ENCODE data around the gene BFSP2.
A peak's percentile ranks its signal among the peaks of the same experiment; 100 is the strongest.

The BFSP2 gene

GRCh38 chr3:133383175-133383574, 16.7 kb upstream of the BFSP2 start:
- no peak for DNase-seq (ENCODE audit: low read depth)

GRCh38 chr3:133383741-133384140, 16.1 kb upstream of the BFSP2 start:
- DNase-seq (ENCODE audit: low read depth) = no peak

- DNase-seq (ENCODE audit: low read depth) = no peak
Measured at GRCh38 chr3:133384331-133385027, 15.4 kb upstream of the BFSP2 start.

GRCh38 chr3:133386876-133387275, 13.0 kb upstream of the BFSP2 start:
- no peak for DNase-seq (ENCODE audit: low read depth)

- no peak for DNase-seq (ENCODE audit: low read depth)
Measured at GRCh38 chr3:133387341-133387740, 12.5 kb upstream of the BFSP2 start.

GRCh38 chr3:133388696-133389395, 11.0 kb upstream of the BFSP2 start:
- DNase-seq (ENCODE audit: low read depth) = no peak

GRCh38 chr3:133390715-133391114, 9.1 kb upstream of the BFSP2 start:
- DNase-seq (ENCODE audit: low read depth) = no peak

GRCh38 chr3:133393204-133393603, 6.7 kb upstream of the BFSP2 start:
- no peak for DNase-seq (ENCODE audit: low read depth)

GRCh38 chr3:133393691-133394474, 6.0 kb upstream of the BFSP2 start:
- DNase-seq (ENCODE audit: low read depth) = no peak

GRCh38 chr3:133394561-133395311, 5.1 kb upstream of the BFSP2 start:
- DNase-seq (ENCODE audit: low read depth) = no peak

- no peak for DNase-seq (ENCODE audit: low read depth)
Measured at GRCh38 chr3:133396906-133397305, 3.0 kb upstream of the BFSP2 start.

GRCh38 chr3:133401374-133402135, 1.7 kb downstream of the BFSP2 start:
- DNase-seq (ENCODE audit: low read depth) = no peak

GRCh38 chr3:133404920-133405319, 5.1 kb downstream of the BFSP2 start:
- DNase-seq (ENCODE audit: low read depth) = no peak

GRCh38 chr3:133408366-133408765, 8.5 kb downstream of the BFSP2 start:
- DNase-seq (ENCODE audit: low read depth) = peak; percentile 47

- DNase-seq (ENCODE audit: low read depth) = peak; percentile 69
Measured at GRCh38 chr3:133408961-133409360, 9.1 kb downstream of the BFSP2 start.

GRCh38 chr3:133410191-133410892, 10.5 kb downstream of the BFSP2 start:
- DNase-seq (ENCODE audit: low read depth) = no peak

- no peak for DNase-seq (ENCODE audit: low read depth)
Measured at GRCh38 chr3:133412183-133413132, 12.6 kb downstream of the BFSP2 start.

- no peak for DNase-seq (ENCODE audit: low read depth)
Measured at GRCh38 chr3:133413161-133414020, 13.5 kb downstream of the BFSP2 start.

GRCh38 chr3:133414021-133414392, 14.2 kb downstream of the BFSP2 start:
- no peak for DNase-seq (ENCODE audit: low read depth)

All from HS-27A (cell line).